Urothelium cell line (cell line): ENCODE measurements around the gene SYNE3.

Source experiments
- DNase-seq: peaks from one replicate; pipeline ENCODE4 v3.0.0; 2011; ENCODE audit warnings: low spot score, mixed read lengths
- FAIRE-seq: peaks from 2 replicates; lab custom pipeline; 2011; peaks lifted over from hg19 to GRCh38; lab: Jason Lieb, UNC

Gene SYNE3

DNA sequence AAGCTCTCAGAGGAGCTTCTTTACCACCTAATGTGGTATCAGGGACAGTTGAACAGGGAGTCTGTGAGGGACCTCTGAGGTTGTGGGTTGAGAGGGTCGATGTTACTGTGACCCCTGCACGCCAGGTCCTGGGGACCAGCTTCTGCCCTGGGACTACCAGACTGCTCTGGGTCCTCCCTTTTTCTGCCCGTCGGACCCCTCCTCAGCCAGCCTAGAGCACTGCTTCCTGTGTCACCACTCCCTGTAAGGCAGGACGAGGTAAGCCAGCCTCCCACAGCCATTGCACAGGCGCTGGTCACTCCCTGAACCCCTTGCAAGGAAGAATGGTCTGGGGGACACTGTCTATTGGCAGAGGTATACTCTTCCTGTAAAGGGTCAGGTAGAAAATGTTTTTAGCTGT is 38.1 kb downstream of the SYNE3 start:
- FAIRE-seq = no peak
- DNase-seq = no peak

- DNase-seq = no peak
- FAIRE-seq = no peak
These were observed 38.8 kb downstream of the SYNE3 start for GRCh38 chr14:95477411-95478269.

- FAIRE-seq (no peak), DNase-seq (no peak)
These were observed 39.7 kb downstream of the SYNE3 start for GRCh38 chr14:95476747-95477146.

- DNase-seq = no peak
- no peak for FAIRE-seq
These were observed 40.8 kb downstream of the SYNE3 start for GRCh38 chr14:95475540-95476240.

DNA sequence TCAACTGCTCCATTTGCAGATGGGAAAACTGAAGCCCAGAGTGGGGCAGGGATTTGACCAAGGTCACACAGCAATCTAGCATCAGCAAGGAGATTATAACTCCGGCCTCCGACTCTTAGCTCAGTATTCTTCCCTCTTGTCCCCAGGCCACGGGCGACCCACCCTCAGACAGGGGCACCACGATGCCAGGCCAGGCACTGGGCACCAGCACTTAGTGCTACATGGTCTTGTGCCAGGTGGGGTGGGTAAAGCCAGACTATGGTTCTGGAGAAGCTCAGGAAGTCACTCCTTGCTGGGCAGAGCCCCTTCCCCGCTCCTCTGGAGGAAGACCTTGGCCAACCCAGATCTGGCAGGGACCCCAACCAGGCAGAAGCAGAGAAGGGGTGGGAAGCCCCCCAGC is 41.5 kb downstream of the SYNE3 start:
- DNase-seq = no peak
- no peak for FAIRE-seq

GRCh38 chr14:95474486-95474885 is 42.0 kb downstream of the SYNE3 start:
- no peak for DNase-seq
- no peak for FAIRE-seq

DNA sequence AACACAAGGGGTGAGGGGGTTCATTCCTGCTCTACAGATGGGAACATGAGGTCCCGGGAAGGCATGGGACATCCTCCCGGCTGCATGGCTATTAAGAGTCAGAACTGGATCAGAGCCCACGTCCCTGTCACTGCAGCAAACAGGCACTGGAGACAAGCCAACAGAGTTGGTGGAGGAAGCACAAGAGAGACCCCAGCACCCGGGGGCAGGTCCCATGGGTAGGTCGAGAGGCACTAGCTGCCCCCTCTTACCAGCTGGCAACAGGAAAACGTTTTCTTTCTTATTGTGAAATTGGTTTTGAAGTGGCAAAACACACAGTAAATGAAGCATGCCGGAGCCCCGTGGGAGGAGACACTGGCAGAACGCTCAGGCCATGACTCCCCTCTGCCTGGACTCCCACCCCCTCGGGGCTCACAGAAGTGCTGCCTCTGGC is 43.6 kb downstream of the SYNE3 start:
- FAIRE-seq = no peak
- DNase-seq = no peak

- FAIRE-seq (no peak), DNase-seq (no peak)
These were observed 45.0 kb downstream of the SYNE3 start for GRCh38 chr14:95471476-95471875.

- DNase-seq (no peak), FAIRE-seq (no peak)
These were observed 45.4 kb downstream of the SYNE3 start for GRCh38 chr14:95471016-95471415.

- FAIRE-seq (no peak), DNase-seq (no peak)
These were observed 47.3 kb downstream of the SYNE3 start for GRCh38 chr14:95469134-95469481.

DNA sequence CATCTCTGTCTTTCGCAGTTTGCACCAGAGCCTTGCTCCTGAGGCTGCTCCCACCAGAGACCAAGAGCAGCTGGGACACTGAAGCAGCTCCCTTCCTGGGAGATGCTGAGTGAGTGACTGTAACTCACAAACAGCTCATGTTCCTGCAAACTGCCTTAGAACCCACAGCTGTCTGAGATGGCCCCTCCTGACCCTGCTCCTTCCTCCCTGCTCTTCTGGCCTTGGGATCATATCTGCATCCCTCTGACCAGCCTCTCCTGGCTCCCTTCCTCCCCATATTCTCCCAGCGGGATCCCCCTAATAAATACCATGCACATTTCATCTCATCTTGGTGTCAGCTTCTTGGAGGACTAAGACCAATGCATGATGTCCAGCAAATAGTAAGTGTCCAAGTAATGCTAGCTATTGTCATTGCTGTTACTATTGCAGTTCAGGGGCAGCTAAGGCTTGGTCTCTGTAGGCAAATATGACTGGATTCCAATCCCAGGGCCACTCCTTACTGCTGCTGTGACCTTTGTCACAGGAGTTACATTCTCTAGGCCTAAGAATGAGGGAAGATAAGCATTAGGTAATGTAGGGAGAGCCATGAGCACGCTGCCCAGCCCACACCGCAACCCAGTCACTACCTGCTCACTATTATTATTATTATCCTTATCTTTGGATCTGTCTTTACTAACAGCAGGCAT is 47.9 kb downstream of the SYNE3 start:
- DNase-seq (no peak), FAIRE-seq (no peak)

GRCh38 chr14:95467657-95468056 is 48.8 kb downstream of the SYNE3 start:
- FAIRE-seq (no peak), DNase-seq (no peak)

- DNase-seq (no peak), FAIRE-seq (no peak)
These were observed 49.2 kb downstream of the SYNE3 start for GRCh38 chr14:95467232-95467631.
